HCT116 (cell line): ENCODE results near the gene CASK. TPM values are rescaled to one million over a fixed set of nuclear protein-coding genes. Genes with fewer than 3 reads are reported as not detected.

Experiments used
- ATAC-seq: fragments of 200-7000 bp; cut with Tn5 transposase; 2 replicates; pipeline ENCODE4 v1.9.1; 2020; ENCODE audit warnings: mild to moderate bottlenecking, moderate library complexity
- BruUV-seq: library from RNA; stranded (reverse); fragments of 400-500 nt; replicated peaks from 2 replicates; lab custom pipeline; 2021; lab: Mats Ljungman, UMichigan
- CTCF ChIA-PET: fragments of 300-600 bp; sonication (Branson Sonifier 250); formaldehyde crosslinking; loops from one replicate; lab custom pipeline; 2021; ENCODE audit warnings: antibody characterized with exemption; lab: Charles Lee
- POLR2A ChIA-PET: fragments of 300-600, 350-600 bp; sonication (Branson Sonifier 250); formaldehyde crosslinking; loops from one replicate; lab custom pipeline; 2021; ENCODE audit warnings: antibody characterized with exemption; lab: Charles Lee
- RAD21 ChIA-PET, 2 experiments: fragments of 300-600 bp; sonication (Branson Sonifier 250); formaldehyde crosslinking; loops; one replicate each; lab custom pipeline; 2023; ENCODE audit warnings: low total read pairs in 2 of 2; ENCODE audit not compliant: uncharacterized antibody in 2 of 2, unreplicated experiment in 2 of 2, low non-redundant PET in 1 of 2; lab: Charles Lee
- DNase-seq: peaks from one replicate; pipeline ENCODE4 v3.0.0-alpha.2; 2010; ENCODE audit warnings: low read depth, low spot score
- H2AFZ ChIP-seq: fragments of 200-600 bp; shearing (Covaris generic), sonication (generic); 2 replicates; pipeline ENCODE4 v1.6.1; 2017; ENCODE audit warnings: low read depth, mixed run types, mixed read lengths, antibody characterized with exemption, low read length; ENCODE audit not compliant: poor library complexity, severe bottlenecking
- H3K27ac ChIP-seq: 2 replicates; pipeline ENCODE4 v1.5.1; 2012; ENCODE audit warnings: low read depth, low read length
- H3K27me3 ChIP-seq: fragments of 200-600 bp; sonication (generic); 2 replicates; pipeline ENCODE4 v1.6.1; 2016; ENCODE audit warnings: mixed run types, low read length, mixed read lengths; ENCODE audit not compliant: insufficient read depth
- H3K36me3 ChIP-seq, 2 experiments: fragments of 200-500 bp in 1 of 2; fragments of 200-600 bp in 1 of 2; sonication (Bioruptor generic) in 1 of 2; sonication (generic) in 1 of 2; 2 replicates each; pipeline versions ENCODE4 v1.5.1 to v1.6.1; 2014 to 2016; ENCODE audit warnings: low read length in 2 of 2, inconsistent platforms in 1 of 2, mixed read lengths in 1 of 2, mixed run types in 1 of 2; ENCODE audit not compliant: insufficient read depth in 2 of 2, control insufficient read depth in 1 of 2
- H3K4me1 ChIP-seq, 2 experiments: fragments of 200-600 bp in 1 of 2; sonication (generic) in 1 of 2; 2 replicates each; pipeline versions ENCODE4 v1.5.1 to v1.6.1; 2012 to 2017; ENCODE audit warnings: low read length in 2 of 2, inconsistent platforms in 1 of 2, mild to moderate bottlenecking in 1 of 2, mixed read lengths in 1 of 2, mixed run types in 1 of 2, moderate library complexity in 1 of 2; ENCODE audit not compliant: insufficient read depth in 2 of 2, control insufficient read depth in 1 of 2
- H3K4me2 ChIP-seq: fragments of 200-600 bp; sonication (generic); 2 replicates; pipeline ENCODE4 v1.6.1; 2017; ENCODE audit warnings: mixed run types, low read length, mixed read lengths
- H3K4me3 ChIP-seq, 2 experiments: fragments of 200-600 bp in 1 of 2; sonication (generic) in 1 of 2; replicated peaks in 1 of 2; 2 replicates each; pipeline ENCODE4 v1.5.1; 2011 to 2016; ENCODE audit warnings: low read length in 2 of 2, control low read depth in 1 of 2, low read depth in 1 of 2, mild to moderate bottlenecking in 1 of 2, mixed read lengths in 1 of 2, mixed run types in 1 of 2
- H3K79me2 ChIP-seq: fragments of 200-600 bp; sonication (generic); 2 replicates; pipeline ENCODE4 v1.6.1; 2017; ENCODE audit warnings: mild to moderate bottlenecking, mixed run types, low read length, moderate library complexity, mixed read lengths; ENCODE audit not compliant: insufficient read depth
- H3K9ac ChIP-seq: fragments of 200-600 bp; sonication (generic); 2 replicates; pipeline ENCODE4 v1.6.1; 2016; ENCODE audit warnings: low read length, mixed read lengths
- H3K9me2 ChIP-seq: fragments of 200-600 bp; sonication (generic), shearing (Covaris generic); 2 replicates; pipeline ENCODE4 v1.6.1; 2017; ENCODE audit warnings: mixed run types, mild to moderate bottlenecking, moderate library complexity; ENCODE audit not compliant: insufficient read depth
- H3K9me3 ChIP-seq, 2 experiments: fragments of 200-500 bp in 1 of 2; fragments of 200-600 bp in 1 of 2; sonication (Bioruptor generic) in 1 of 2; sonication (generic) in 1 of 2; 2 replicates each; pipeline ENCODE4 v1.6.1; 2014 to 2017; ENCODE audit warnings: low read length in 2 of 2, mixed read lengths in 2 of 2, inconsistent platforms in 1 of 2, low read depth in 1 of 2, mild to moderate bottlenecking in 1 of 2, mixed run types in 1 of 2, moderate library complexity in 1 of 2; ENCODE audit not compliant: control insufficient read depth in 1 of 2, insufficient read depth in 1 of 2
- H4K20me1 ChIP-seq: fragments of 200-600 bp; sonication (generic), shearing (Covaris generic); 2 replicates; pipeline ENCODE4 v1.6.1; 2017; ENCODE audit warnings: mixed run types, mild to moderate bottlenecking, moderate library complexity; ENCODE audit not compliant: insufficient read depth
- CBX3 ChIP-seq: IDR thresholded peaks from 2 replicates; pipeline ENCODE4 v1.6.1; 2012; ENCODE audit warnings: low read depth
- ELF1 ChIP-seq: IDR thresholded peaks from 2 replicates; pipeline ENCODE4 v1.6.1; 2012; ENCODE audit warnings: low read depth, borderline replicate concordance
- EZH2 ChIP-seq: fragments of 200-600 bp; sonication (generic); IDR thresholded peaks from 2 replicates; pipeline ENCODE4 v1.6.1; 2017; ENCODE audit warnings: antibody characterized with exemption, mixed run types
- EZH2phosphoT487 ChIP-seq: fragments of 200-600 bp; IDR thresholded peaks from 2 replicates; pipeline ENCODE4 v1.6.1; 2018; ENCODE audit warnings: antibody characterized with exemption, borderline replicate concordance
- FOSL1 ChIP-seq: IDR thresholded peaks from 2 replicates; pipeline ENCODE4 v1.6.1; 2012; ENCODE audit warnings: low read depth
- JUND ChIP-seq: IDR thresholded peaks from 2 replicates; pipeline ENCODE4 v1.6.1; 2012
- POLR2A ChIP-seq: IDR thresholded peaks from 2 replicates; pipeline ENCODE4 v1.7.0; 2011; ENCODE audit warnings: borderline replicate concordance; ENCODE audit not compliant: insufficient read depth, insufficient read length; ENCODE audit errors: extremely low read depth
- POLR2AphosphoS5 ChIP-seq: IDR thresholded peaks from 2 replicates; pipeline ENCODE4 v1.6.1; 2011; ENCODE audit warnings: mild to moderate bottlenecking, low read depth, low read length, moderate library complexity
- SIN3A ChIP-seq: IDR thresholded peaks from 2 replicates; pipeline ENCODE4 v1.6.1; 2012; ENCODE audit warnings: low read depth
- SP1 ChIP-seq: IDR thresholded peaks from 2 replicates; pipeline ENCODE4 v1.6.1; 2012; ENCODE audit warnings: low read depth
- SRF ChIP-seq: IDR thresholded peaks from 2 replicates; pipeline ENCODE4 v1.6.1; 2012; ENCODE audit warnings: low read depth
- YY1 ChIP-seq: IDR thresholded peaks from 2 replicates; pipeline ENCODE4 v1.6.1; 2011; ENCODE audit warnings: low read length, low read depth, moderate library complexity, mild to moderate bottlenecking; ENCODE audit not compliant: insufficient replicate concordance; ENCODE audit errors: extremely low read depth
- ZFX ChIP-seq: fragments of 450-650 bp; IDR thresholded peaks from 2 replicates; pipeline ENCODE4 v1.6.1; 2017
- ZNF274 ChIP-seq: fragments of 200-500 bp; sonication (Bioruptor generic); IDR thresholded peaks from 2 replicates; pipeline ENCODE4 v1.6.1; 2014; ENCODE audit warnings: mild to moderate bottlenecking, low read depth, low read length, inconsistent platforms
- intact Hi-C: fragments of 100-400 bp; cut with micrococcal nuclease; formaldehyde crosslinking; loops from 2 replicates; pipeline ENCODE4 v1.10.0; 2022
- total RNA-seq: library from RNA; stranded (reverse); gene quantifications from one replicate; pipeline ENCODE4 v1.2.1, GENCODE V29; 2021; ENCODE audit not compliant: unreplicated experiment
- TF ChIP-seq, protein P1 (sequence below): IDR thresholded peaks from 2 replicates; pipeline ENCODE4 v1.6.1; 2012
- TF ChIP-seq, protein P2 (sequence below): IDR thresholded peaks from 2 replicates; pipeline ENCODE4 v1.6.1; 2012
- TF ChIP-seq, protein P3 (sequence below), 3 experiments: fragments of 200-600 bp in 1 of 3; sonication (generic) in 1 of 3; IDR thresholded peaks in 2 of 3; conservative IDR thresholded peaks in 1 of 3; 2 replicates each; pipeline ENCODE4 v1.5.1; 2012 to 2017; ENCODE audit warnings: low read depth in 2 of 3, low read length in 2 of 3, antibody characterized with exemption in 1 of 3, borderline replicate concordance in 1 of 3, control low read depth in 1 of 3, mild to moderate bottlenecking in 1 of 3, mixed read lengths in 1 of 3, mixed run types in 1 of 3, moderate library complexity in 1 of 3; ENCODE audit not compliant: insufficient read depth in 1 of 3
- TF ChIP-seq, protein P4 (sequence below): IDR thresholded peaks from 2 replicates; pipeline ENCODE4 v1.6.1; 2011; ENCODE audit warnings: mild to moderate bottlenecking, low read length, moderate library complexity; ENCODE audit not compliant: insufficient replicate concordance; ENCODE audit errors: extremely low read depth

Gene CASK
- total RNA-seq, 1 experiment from 2014 or later, result 39.0 TPM

DNA sequence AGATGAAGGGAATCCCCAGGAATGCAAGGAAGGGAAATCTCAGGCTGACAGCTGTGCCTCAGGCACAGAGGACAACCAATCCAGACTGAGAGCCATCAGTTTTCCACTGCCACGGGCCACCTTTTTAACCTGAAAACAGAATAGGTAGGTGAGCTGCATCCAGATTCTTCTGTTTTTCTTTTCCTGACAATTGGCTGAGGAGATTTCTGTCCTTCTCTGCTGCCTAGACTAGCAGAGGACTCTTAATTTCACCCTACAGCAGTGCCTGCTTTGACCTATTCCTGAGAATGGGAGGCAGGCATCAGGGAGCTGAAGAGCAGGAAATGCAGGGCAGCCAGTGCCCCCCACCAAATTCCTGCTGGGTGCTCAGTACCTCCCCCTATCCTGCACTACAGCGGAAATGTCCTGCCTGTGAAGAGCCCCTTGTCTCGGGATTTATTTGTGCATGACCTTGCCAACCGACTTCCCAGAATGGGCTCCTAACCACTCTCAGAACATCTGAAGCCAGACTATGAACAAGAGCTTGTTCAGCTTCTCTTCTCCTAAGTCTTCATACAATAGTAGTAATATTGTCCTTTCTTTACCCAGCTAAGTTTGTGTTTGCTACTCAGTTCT lies 65.1 kb downstream of the CASK start (continued):
- TF ChIP-seq EZH2phosphoT487, result no peak
- TF ChIP-seq POLR2A, result no peak
- TF ChIP-seq POLR2AphosphoS5, result no peak
- TF ChIP-seq SP1, result no peak
- no peak for TF ChIP-seq JUND
- no peak for TF ChIP-seq CBX3
- TF ChIP-seq ELF1, result no peak
- TF ChIP-seq, all 23 proteins: peak for 0

DNA sequence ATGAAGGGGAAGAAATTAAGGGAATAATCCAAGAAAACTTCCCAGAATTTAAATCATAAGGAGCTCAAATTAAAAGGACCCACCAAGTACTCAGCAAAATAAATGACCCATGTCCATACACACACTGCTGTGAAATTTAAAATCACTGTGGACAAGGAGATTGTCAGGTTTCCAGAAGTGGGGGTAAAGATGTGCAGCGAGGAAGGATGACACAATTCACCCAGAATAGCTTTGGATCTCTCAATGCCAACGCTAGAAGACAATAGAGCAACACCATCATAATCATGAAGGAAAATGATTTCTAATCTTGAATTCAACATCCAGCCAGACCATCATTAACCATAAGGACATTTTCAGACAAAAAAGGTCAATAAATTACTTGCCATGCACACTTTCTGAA lies 65.7 kb downstream of the CASK start:
- no peaks in the 10 kb centered on the region for H3K4me1 ChIP-seq
- H3K79me2 ChIP-seq, result peaks cover 18% of the 10 kb centered on the region
- no TSS peak for BruUV-seq
- no peak overlapping the region for H3K4me3 ChIP-seq
- H3K27me3 ChIP-seq, result no peaks in the 10 kb centered on the region
- H3K36me3 ChIP-seq, result no peaks in the 10 kb centered on the region
- intact Hi-C loops, result no loop called here
- DNase-seq, result no peak
- no peak for TF ChIP-seq CBX3
- TF ChIP-seq, protein P1, sequence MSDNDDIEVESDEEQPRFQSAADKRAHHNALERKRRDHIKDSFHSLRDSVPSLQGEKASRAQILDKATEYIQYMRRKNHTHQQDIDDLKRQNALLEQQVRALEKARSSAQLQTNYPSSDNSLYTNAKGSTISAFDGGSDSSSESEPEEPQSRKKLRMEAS, result no peak
- TF ChIP-seq YY1, result no peak
- TF ChIP-seq EZH2phosphoT487, result no peak
- no peak for TF ChIP-seq SIN3A
- TF ChIP-seq FOSL1, result no peak
- TF ChIP-seq SRF, result no peak
- TF ChIP-seq, protein P2, sequence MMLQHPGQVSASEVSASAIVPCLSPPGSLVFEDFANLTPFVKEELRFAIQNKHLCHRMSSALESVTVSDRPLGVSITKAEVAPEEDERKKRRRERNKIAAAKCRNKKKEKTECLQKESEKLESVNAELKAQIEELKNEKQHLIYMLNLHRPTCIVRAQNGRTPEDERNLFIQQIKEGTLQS, result no peak
- TF ChIP-seq ZFX, result no peak
- TF ChIP-seq POLR2A, result no peak
- TF ChIP-seq, protein P3, sequence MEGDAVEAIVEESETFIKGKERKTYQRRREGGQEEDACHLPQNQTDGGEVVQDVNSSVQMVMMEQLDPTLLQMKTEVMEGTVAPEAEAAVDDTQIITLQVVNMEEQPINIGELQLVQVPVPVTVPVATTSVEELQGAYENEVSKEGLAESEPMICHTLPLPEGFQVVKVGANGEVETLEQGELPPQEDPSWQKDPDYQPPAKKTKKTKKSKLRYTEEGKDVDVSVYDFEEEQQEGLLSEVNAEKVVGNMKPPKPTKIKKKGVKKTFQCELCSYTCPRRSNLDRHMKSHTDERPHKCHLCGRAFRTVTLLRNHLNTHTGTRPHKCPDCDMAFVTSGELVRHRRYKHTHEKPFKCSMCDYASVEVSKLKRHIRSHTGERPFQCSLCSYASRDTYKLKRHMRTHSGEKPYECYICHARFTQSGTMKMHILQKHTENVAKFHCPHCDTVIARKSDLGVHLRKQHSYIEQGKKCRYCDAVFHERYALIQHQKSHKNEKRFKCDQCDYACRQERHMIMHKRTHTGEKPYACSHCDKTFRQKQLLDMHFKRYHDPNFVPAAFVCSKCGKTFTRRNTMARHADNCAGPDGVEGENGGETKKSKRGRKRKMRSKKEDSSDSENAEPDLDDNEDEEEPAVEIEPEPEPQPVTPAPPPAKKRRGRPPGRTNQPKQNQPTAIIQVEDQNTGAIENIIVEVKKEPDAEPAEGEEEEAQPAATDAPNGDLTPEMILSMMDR (IDR thresholded peaks at IDR 0.05 in 2 of 3, conservative IDR thresholded peaks at IDR 0.05 in 1 of 3; ENCODE audit: borderline replicate concordance in 1 of 3, insufficient read depth in 1 of 3, low read depth in 2 of 3, low read length in 2 of 3), result no peak
- TF ChIP-seq EZH2, result no peak
- TF ChIP-seq, protein P4, sequence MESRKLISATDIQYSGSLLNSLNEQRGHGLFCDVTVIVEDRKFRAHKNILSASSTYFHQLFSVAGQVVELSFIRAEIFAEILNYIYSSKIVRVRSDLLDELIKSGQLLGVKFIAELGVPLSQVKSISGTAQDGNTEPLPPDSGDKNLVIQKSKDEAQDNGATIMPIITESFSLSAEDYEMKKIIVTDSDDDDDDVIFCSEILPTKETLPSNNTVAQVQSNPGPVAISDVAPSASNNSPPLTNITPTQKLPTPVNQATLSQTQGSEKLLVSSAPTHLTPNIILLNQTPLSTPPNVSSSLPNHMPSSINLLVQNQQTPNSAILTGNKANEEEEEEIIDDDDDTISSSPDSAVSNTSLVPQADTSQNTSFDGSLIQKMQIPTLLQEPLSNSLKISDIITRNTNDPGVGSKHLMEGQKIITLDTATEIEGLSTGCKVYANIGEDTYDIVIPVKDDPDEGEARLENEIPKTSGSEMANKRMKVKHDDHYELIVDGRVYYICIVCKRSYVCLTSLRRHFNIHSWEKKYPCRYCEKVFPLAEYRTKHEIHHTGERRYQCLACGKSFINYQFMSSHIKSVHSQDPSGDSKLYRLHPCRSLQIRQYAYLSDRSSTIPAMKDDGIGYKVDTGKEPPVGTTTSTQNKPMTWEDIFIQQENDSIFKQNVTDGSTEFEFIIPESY, result no peak
- TF ChIP-seq ZNF274, result no peak
- TF ChIP-seq POLR2AphosphoS5, result no peak
- no peaks in the 10 kb centered on the region for H4K20me1 ChIP-seq
- ChIA-PET CTCF (no interaction called here), RAD21 (no interaction called here), POLR2A (no interaction called here)
- ATAC-seq, result no peak
- H3K9me3 ChIP-seq, result no peaks in the 10 kb centered on the region
- no peak overlapping the region for H2AFZ ChIP-seq
- H3K4me2 ChIP-seq, result no peak overlapping the region
- no peak overlapping the region for H3K27ac ChIP-seq
- H3K9ac ChIP-seq, result no peak overlapping the region
- H3K9me2 ChIP-seq, result no peaks in the 10 kb centered on the region
